ENCODE results near the gene LRRC14B. TPM values are rescaled to one million over a fixed set of nuclear protein-coding genes. Genes with fewer than 3 reads are reported as not detected.

Gene LRRC14B
- total RNA-seq, 3 donors from 2014 or later (not counting 1 experiment from before 2014, with no cell fraction given) = not detected

- DNase-seq (no peak), ATAC-seq (no peak)
- Mint-ChIP-seq H3K4me1 (peaks cover 8 to 25% of the 10 kb centered on the region in 2 donors), H3K4me3 (no peak overlapping the region), H3K27me3 (ENCODE audit: low read depth in 2 of 2) (no peaks in the 10 kb centered on the region), H3K36me3 (peaks cover 8% of the 10 kb centered on the region), H3K27ac (no peak overlapping the region), H3K9me3 (no peaks in the 10 kb centered on the region)
- Histone ChIP-seq H3K27ac (ENCODE audit: low read length) (no peak overlapping the region), H3K27me3 (ENCODE audit: control insufficient read depth, insufficient read depth, low read length) (no peaks in the 10 kb centered on the region), H3K9me3 (ENCODE audit: control insufficient read depth, insufficient read depth, low read length) (no peaks in the 10 kb centered on the region), H3K4me1 (ENCODE audit: control insufficient read depth, insufficient read depth, low read length) (no peaks in the 10 kb centered on the region), H3K4me3 (ENCODE audit: low read length) (no peak overlapping the region), H3K36me3 (ENCODE audit: control insufficient read depth, insufficient read depth, low read length) (peaks cover 30% of the 10 kb centered on the region)
- WGBS (ENCODE audit: insufficient coverage) = 97% methylated on average over 30 of the region's 30 CpGs
- intact Hi-C loops (cut with micrococcal nuclease) = no loop called here
- TF ChIP-seq CTCF (IDR thresholded peaks at IDR 0.05) = no peak
Measured at GRCh38 chr5:204966-205670, 13.8 kb downstream of the LRRC14B start.

- ATAC-seq (no peak), DNase-seq (no peak)
- Mint-ChIP-seq H3K36me3 (peaks cover 8% of the 10 kb centered on the region), H3K27ac (no peak overlapping the region), H3K9me3 (no peaks in the 10 kb centered on the region), H3K4me1 (peaks cover 12 to 29% of the 10 kb centered on the region in 2 donors), H3K4me3 (no peak overlapping the region), H3K27me3 (ENCODE audit: low read depth in 2 of 2) (no peaks in the 10 kb centered on the region)
- no peaks in the 10 kb centered on the region for H3K27me3 ChIP-seq (ENCODE audit: control insufficient read depth, insufficient read depth, low read length)
- H3K4me3 ChIP-seq (ENCODE audit: low read length) = no peak overlapping the region
- 94% methylated on average over 11 of the region's 11 CpGs for WGBS (ENCODE audit: insufficient coverage)
- no peak overlapping the region for H3K27ac ChIP-seq (ENCODE audit: low read length)
- no peaks in the 10 kb centered on the region for H3K4me1 ChIP-seq (ENCODE audit: control insufficient read depth, insufficient read depth, low read length)
- peaks cover 30% of the 10 kb centered on the region for H3K36me3 ChIP-seq (ENCODE audit: control insufficient read depth, insufficient read depth, low read length)
- no peak for TF ChIP-seq CTCF (IDR thresholded peaks at IDR 0.05)
- intact Hi-C loops (cut with micrococcal nuclease) = no loop called here
- no peaks in the 10 kb centered on the region for H3K9me3 ChIP-seq (ENCODE audit: control insufficient read depth, insufficient read depth, low read length)
Measured at GRCh38 chr5:206406-206805, 15.1 kb downstream of the LRRC14B start.

GRCh38 chr5:206927-207536 is 15.7 kb downstream of the LRRC14B start:
- TF ChIP-seq CTCF (IDR thresholded peaks at IDR 0.05) = no peak
- H3K36me3 Mint-ChIP-seq = peaks cover 8% of the 10 kb centered on the region
- Histone ChIP-seq H3K27me3 (ENCODE audit: control insufficient read depth, insufficient read depth, low read length) (no peaks in the 10 kb centered on the region), H3K4me3 (ENCODE audit: low read length) (no peak overlapping the region), H3K27ac (ENCODE audit: low read length) (no peak overlapping the region), H3K36me3 (ENCODE audit: control insufficient read depth, insufficient read depth, low read length) (peaks cover 30% of the 10 kb centered on the region), H3K9me3 (ENCODE audit: control insufficient read depth, insufficient read depth, low read length) (no peaks in the 10 kb centered on the region), H3K4me1 (ENCODE audit: control insufficient read depth, insufficient read depth, low read length) (no peaks in the 10 kb centered on the region)
- no peak for DNase-seq
- WGBS (ENCODE audit: insufficient coverage) = 92% methylated on average over 8 of the region's 8 CpGs
- peaks cover 12 to 29% of the 10 kb centered on the region in 2 donors for H3K4me1 Mint-ChIP-seq
- H3K27me3 Mint-ChIP-seq (ENCODE audit: low read depth in 2 of 2) = no peaks in the 10 kb centered on the region
- intact Hi-C loops (cut with micrococcal nuclease) = no loop called here
- no peak for ATAC-seq
- H3K27ac Mint-ChIP-seq = no peak overlapping the region
- no peak overlapping the region for H3K4me3 Mint-ChIP-seq
- H3K9me3 Mint-ChIP-seq = no peaks in the 10 kb centered on the region
